Duodenal mucosa (tissue), 2 donors: ENCODE measurements around the gene FAM174B.

Experiments
- H3K27ac ChIP-seq: one replicate; pipeline ENCODE4 v1.7.0; 2013; ENCODE audit warnings: low read depth, low read length
- H3K27me3 ChIP-seq, 2 donors: one replicate each; pipeline ENCODE4 v1.7.0; 2013; ENCODE audit warnings: low read length in 2 of 2, control low read depth in 1 of 2; ENCODE audit not compliant: insufficient read depth in 2 of 2, control insufficient read depth in 1 of 2
- H3K36me3 ChIP-seq, 2 donors: one replicate each; pipeline ENCODE4 v1.7.0; 2013; ENCODE audit warnings: low read length in 2 of 2, control low read depth in 1 of 2; ENCODE audit not compliant: insufficient read depth in 2 of 2, control insufficient read depth in 1 of 2
- H3K4me1 ChIP-seq, 2 donors: one replicate each; pipeline ENCODE4 v1.7.0; 2013; ENCODE audit warnings: low read length in 2 of 2, control low read depth in 1 of 2; ENCODE audit not compliant: insufficient read depth in 2 of 2, control insufficient read depth in 1 of 2
- H3K4me3 ChIP-seq, 2 donors: one replicate each; pipeline ENCODE4 v1.7.0; 2013; ENCODE audit warnings: low read length in 2 of 2, low read depth in 1 of 2
- H3K9ac ChIP-seq, 2 donors: one replicate each; pipeline ENCODE4 v1.7.0; 2013; ENCODE audit warnings: low read length in 2 of 2, low read depth in 1 of 2
- H3K9me3 ChIP-seq, 2 donors: one replicate each; pipeline ENCODE4 v1.7.0; 2013; ENCODE audit warnings: low read length in 2 of 2, control low read depth in 1 of 2; ENCODE audit not compliant: control insufficient read depth in 1 of 2

FAM174B gene

DNA sequence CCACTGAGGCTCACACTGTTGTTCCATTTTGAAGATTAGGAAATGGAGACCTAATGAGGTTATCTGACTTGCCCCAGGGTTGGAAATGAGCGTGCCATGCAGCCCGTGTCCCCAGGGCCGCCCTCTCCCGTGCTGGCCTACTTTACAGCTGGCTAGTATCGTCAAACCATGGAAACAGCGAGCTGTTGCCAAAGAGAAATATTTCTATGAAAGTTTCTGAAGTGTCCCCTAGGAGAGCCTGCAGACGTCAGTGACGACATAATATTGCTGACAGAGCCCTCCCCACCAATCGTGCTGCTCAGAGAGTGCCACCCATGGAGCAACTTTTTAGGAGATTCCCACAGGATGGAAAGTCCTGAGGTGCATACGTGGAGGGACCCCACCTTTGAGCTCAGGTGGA, 11.2 kb upstream of the FAM174B start:
- H3K27ac ChIP-seq = no peak overlapping the region
- no peak overlapping the region for H3K9ac ChIP-seq
- no peak overlapping the region for H3K4me3 ChIP-seq

GRCh38 chr15:92665100-92665555, 9.6 kb upstream of the FAM174B start:
- Histone ChIP-seq H3K9ac (no peak overlapping the region), H3K4me3 (no peak overlapping the region), H3K27me3 (no peaks in the 10 kb centered on the region), H3K36me3 (no peaks in the 10 kb centered on the region), H3K27ac (no peak overlapping the region), H3K9me3 (no peaks in the 10 kb centered on the region), H3K4me1 (peaks cover 4 to 15% of the 10 kb centered on the region in 2 donors)

More for the DNA sequence above, 11.2 kb upstream of the FAM174B start:
- Histone ChIP-seq H3K4me1 (peaks cover 4 to 15% of the 10 kb centered on the region in 2 donors), H3K27me3 (no peaks in the 10 kb centered on the region), H3K36me3 (no peaks in the 10 kb centered on the region), H3K9me3 (no peaks in the 10 kb centered on the region)

DNA sequence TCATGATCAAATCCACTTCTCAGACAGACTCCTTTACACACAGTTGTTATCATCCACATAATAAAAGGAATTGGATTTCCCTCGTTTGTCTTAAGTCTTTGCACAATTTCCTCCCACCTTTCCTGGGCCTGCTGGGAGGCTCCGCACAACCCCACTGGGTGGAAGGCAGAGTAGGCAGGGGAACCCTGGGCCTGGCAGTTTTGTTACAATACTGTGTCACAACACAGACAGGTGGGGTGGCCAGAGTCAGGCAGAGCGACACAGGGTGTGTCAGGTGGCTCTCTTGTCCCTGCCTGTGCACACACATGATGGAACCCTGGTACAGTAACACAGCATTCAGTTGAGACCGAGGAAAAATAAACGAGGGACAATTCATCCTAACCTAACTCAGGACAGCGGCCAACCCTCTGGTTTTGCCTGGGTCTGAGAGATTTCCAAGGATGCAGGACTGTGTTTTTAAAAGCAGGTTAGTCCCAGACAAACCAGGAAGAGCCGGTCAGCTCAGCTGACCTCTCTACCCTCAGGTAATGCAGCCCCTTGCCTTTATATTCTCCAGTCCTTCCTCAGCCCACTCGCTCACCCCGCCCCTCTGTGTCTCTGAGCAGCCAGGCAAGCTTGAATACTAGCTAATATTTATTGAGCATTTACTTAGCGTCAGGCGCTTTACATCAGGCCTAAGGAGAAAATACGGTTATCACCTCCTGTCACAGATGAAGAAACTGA, 8.8 kb upstream of the FAM174B start:
- Histone ChIP-seq H3K4me1 (peaks cover 4 to 15% of the 10 kb centered on the region in 2 donors), H3K36me3 (no peaks in the 10 kb centered on the region), H3K9ac (no peak overlapping the region), H3K27me3 (no peaks in the 10 kb centered on the region), H3K4me3 (no peak overlapping the region), H3K27ac (no peak overlapping the region), H3K9me3 (no peaks in the 10 kb centered on the region)

DNA sequence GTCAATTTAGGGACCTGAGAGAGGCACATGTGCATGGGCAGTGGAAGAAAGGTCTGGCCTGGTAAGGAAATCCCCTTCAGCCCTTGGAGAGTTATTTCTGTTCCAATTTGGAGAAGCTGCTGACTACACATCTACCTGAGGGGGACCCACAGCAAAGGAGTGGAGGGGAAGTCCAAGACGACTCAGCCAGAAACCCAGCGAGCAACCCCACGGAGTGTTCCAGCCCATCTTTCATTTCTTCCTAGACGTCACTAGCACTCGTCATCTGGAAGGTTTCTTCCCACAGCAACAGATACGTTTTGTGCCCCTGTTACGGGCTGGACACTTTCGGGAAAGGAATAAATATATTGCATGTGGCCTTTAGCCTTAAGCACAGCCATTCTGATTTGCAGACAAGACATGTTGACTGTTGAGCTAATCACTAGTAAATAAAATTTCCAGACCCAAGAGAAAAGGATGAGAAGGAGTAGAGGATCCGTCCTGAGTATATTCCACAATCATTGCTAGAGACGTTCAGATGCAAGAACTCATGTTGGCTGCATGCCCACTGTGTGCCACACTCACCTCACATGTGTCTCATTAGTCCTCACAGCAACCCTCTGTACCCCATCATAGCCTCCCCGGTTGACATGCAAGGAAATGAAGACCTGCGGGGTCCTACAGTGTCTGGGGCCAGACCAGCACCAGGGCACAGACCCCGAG, 7.8 kb upstream of the FAM174B start:
- Histone ChIP-seq H3K4me3 (no peak overlapping the region), H3K9ac (no peak overlapping the region), H3K36me3 (no peaks in the 10 kb centered on the region), H3K27ac (no peak overlapping the region), H3K27me3 (no peaks in the 10 kb centered on the region), H3K9me3 (no peaks in the 10 kb centered on the region), H3K4me1 (peaks cover 4 to 15% of the 10 kb centered on the region in 2 donors)

DNA sequence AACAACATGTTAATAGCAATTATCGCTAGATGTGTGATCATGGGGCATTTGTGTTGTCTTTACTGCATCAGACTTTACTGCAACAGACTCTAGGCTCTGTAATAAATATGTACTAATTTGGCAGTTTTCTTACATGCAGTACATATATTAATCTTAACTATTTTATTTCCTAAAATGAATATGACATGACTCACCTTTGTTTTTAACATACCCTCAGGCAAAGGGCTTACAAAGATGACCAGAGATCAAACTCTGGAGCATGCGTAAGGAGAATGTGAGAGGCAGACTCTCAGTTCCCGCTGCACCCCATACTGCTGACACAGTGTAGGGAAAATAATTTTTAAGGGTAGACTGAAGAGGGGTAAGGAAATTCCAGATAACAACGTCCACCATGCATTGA, 7.2 kb upstream of the FAM174B start:
- Histone ChIP-seq H3K4me3 (no peak overlapping the region), H3K27ac (no peak overlapping the region), H3K27me3 (no peaks in the 10 kb centered on the region), H3K36me3 (no peaks in the 10 kb centered on the region), H3K9me3 (no peaks in the 10 kb centered on the region), H3K9ac (no peak overlapping the region), H3K4me1 (peaks cover 4 to 15% of the 10 kb centered on the region in 2 donors)

DNA sequence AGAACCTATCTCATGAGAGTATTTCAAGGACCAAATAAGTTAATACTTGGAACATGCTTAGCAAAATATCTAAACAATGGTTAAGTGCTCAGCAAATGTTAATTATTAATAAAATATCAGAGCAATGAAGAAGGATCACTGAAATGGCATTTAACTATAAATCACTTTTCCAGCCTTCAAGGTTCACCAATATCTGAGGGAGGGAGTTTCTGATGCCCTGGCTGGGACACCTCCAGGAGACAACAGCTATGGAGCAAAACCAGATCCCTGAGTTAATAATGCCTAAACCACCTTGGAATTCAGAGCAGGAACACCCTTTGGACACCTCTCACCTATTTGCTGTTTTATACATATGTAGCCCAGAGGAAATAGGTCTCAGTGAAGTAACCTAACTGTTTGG, 6.4 kb upstream of the FAM174B start:
- H3K4me3 ChIP-seq = no peak overlapping the region
- no peak overlapping the region for H3K9ac ChIP-seq
- H3K36me3 ChIP-seq = no peaks in the 10 kb centered on the region
- no peaks in the 10 kb centered on the region for H3K27me3 ChIP-seq
- no peak overlapping the region for H3K27ac ChIP-seq
- H3K4me1 ChIP-seq = peaks cover 0 to 13% of the 10 kb centered on the region in 2 donors
- no peaks in the 10 kb centered on the region for H3K9me3 ChIP-seq

DNA sequence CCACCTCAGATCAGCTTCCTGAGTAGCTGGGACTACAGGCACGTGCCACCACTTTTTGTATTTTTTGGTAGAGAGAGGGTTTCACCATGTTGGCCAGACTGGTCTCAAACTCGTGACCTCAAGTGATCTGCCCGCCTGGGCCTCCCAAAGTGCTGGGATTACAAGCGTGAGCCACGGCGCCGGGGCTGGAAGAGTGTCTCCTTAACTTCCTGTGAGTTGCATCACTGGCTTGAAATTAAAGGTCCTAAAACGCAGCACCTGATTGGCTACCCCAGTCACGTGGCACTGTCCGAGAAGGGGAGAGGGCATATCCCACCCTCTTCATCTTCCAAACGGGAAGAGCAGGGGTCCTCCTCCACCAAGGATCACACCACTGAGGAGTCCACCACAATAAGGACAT, 5.5 kb upstream of the FAM174B start:
- H3K9ac ChIP-seq = no peak overlapping the region
- H3K4me1 ChIP-seq = peaks cover 0 to 4% of the 10 kb centered on the region in 2 donors
- H3K36me3 ChIP-seq = no peaks in the 10 kb centered on the region
- H3K9me3 ChIP-seq = no peaks in the 10 kb centered on the region
- no peak overlapping the region for H3K27ac ChIP-seq
- H3K27me3 ChIP-seq = no peaks in the 10 kb centered on the region
- no peak overlapping the region for H3K4me3 ChIP-seq

GRCh38 chr15:92657486-92657885, 1.9 kb upstream of the FAM174B start:
- Histone ChIP-seq H3K27ac (no peak overlapping the region), H3K4me1 (peaks cover 0 to 13% of the 10 kb centered on the region in 2 donors), H3K27me3 (no peaks in the 10 kb centered on the region), H3K36me3 (no peaks in the 10 kb centered on the region), H3K9ac (no peak overlapping the region), H3K4me3 (no peak overlapping the region), H3K9me3 (no peaks in the 10 kb centered on the region)

- Histone ChIP-seq H3K9me3 (no peaks in the 10 kb centered on the region), H3K4me3 (peak overlapping the region; percentile 58 to 70), H3K9ac (no peak overlapping the region), H3K4me1 (peaks cover 0 to 13% of the 10 kb centered on the region in 2 donors), H3K27me3 (no peaks in the 10 kb centered on the region), H3K36me3 (no peaks in the 10 kb centered on the region), H3K27ac (no peak overlapping the region)
Measured at GRCh38 chr15:92656089-92656488, 514 bp upstream of the FAM174B start.

DNA sequence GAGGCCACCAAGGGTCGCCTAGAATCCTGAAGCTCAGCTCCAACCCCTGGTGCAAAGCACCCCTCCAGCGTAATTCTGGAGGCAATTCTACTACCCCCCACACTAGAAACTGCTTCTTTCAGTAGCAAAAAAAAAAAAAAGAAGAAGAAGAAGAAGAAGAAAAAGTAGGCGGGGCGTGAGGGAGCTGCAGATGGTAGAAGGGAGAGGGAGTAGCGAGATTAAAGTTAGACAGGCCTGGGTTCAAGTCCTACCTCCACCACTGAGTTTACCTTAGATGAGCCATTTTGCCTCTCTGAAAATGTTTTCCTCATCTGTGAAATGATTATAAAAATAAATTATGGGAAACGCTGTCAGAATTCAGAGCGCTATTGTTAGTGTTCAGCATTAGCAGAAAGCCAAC, 913 bp downstream of the FAM174B start:
- H3K27ac ChIP-seq = no peak overlapping the region
- peak overlapping the region; percentile 46 to 70 for H3K4me3 ChIP-seq

More for the DNA sequence above, 913 bp downstream of the FAM174B start:
- Histone ChIP-seq H3K9ac (no peak overlapping the region), H3K36me3 (no peaks in the 10 kb centered on the region), H3K27me3 (no peaks in the 10 kb centered on the region), H3K4me1 (peaks cover 0 to 13% of the 10 kb centered on the region in 2 donors), H3K9me3 (no peaks in the 10 kb centered on the region)
